PC-9 (cell line): ENCODE measurements around the gene CNTN4.

Source experiments
- EZH2 ChIP-seq: fragments of 200-600 bp; sonication (generic); IDR thresholded peaks from 2 replicates; pipeline ENCODE4 v1.8.0; 2017; ENCODE audit warnings: antibody characterized with exemption, low read depth
- TF ChIP-seq, protein P1 (sequence below): fragments of 200-600 bp; sonication (generic); conservative IDR thresholded peaks from 2 replicates; pipeline ENCODE4 v1.6.1; 2017; ENCODE audit warnings: mixed run types, antibody characterized with exemption, mild to moderate bottlenecking, moderate library complexity

DNA sequence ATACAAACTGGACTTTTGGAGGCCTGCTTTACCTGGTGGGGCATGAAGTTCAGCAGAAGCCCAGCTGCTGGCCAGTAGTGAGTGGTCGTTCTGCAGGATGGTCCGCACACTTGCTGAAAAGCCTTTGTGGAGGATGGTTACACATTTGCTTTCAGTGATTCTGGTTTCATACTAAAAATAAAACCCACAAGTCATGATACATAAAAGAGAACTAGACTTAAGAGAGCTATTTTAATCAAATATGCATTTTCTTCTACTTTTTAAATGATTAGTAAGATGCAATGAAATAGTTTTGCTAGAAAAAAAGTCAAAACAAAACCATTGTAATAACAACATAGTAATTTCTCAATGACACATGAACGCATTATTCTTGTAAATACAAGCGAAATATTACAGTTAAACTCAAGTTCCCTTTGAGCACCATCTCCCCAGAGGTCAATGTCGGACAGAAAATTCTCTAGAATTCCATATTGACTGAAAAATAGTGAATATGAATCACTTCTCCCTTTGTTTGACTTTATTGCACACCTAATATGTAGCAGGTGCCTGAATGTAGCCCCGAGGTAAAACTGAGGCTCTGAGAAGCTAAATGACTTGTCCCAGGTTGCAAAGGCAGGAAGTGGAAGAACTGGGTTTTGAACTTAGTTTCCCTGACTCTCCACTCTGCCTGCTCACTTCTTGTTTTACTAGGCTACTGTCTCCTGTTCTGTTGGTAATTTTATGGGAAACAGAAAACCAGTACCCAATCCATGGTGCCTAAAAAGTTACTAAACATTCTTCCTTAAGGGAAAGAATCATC is 1003.2 kb downstream of the CNTN4 start:
- TF ChIP-seq, protein P1, sequence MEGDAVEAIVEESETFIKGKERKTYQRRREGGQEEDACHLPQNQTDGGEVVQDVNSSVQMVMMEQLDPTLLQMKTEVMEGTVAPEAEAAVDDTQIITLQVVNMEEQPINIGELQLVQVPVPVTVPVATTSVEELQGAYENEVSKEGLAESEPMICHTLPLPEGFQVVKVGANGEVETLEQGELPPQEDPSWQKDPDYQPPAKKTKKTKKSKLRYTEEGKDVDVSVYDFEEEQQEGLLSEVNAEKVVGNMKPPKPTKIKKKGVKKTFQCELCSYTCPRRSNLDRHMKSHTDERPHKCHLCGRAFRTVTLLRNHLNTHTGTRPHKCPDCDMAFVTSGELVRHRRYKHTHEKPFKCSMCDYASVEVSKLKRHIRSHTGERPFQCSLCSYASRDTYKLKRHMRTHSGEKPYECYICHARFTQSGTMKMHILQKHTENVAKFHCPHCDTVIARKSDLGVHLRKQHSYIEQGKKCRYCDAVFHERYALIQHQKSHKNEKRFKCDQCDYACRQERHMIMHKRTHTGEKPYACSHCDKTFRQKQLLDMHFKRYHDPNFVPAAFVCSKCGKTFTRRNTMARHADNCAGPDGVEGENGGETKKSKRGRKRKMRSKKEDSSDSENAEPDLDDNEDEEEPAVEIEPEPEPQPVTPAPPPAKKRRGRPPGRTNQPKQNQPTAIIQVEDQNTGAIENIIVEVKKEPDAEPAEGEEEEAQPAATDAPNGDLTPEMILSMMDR, result no peak
- no peak for TF ChIP-seq EZH2
